RWPE1 (cell line): ENCODE results near the gene OBI1.

Experiments
- CTCF ChIA-PET: fragments of 350-600 bp; sonication (Branson Sonifier 250); formaldehyde crosslinking; extraction: SDS; loops from one replicate; lab custom pipeline; 2021; lab: Yijun Ruan, JAX
- POLR2A ChIA-PET: fragments of 400-600 bp; formaldehyde crosslinking; extraction: SDS; loops from one replicate; lab custom pipeline; 2020; ENCODE audit warnings: antibody characterized with exemption; ENCODE audit not compliant: low non-redundant PET; lab: Yijun Ruan, JAX
- DNase-seq: peaks from one replicate; pipeline ENCODE4 v3.0.0; 2012; ENCODE audit warnings: low spot score
- H3K27ac ChIP-seq: fragments of 450-650 bp; 2 replicates; pipeline ENCODE4 v1.5.1; 2017
- TF ChIP-seq, protein P1 (sequence below): fragments of 450-650 bp; conservative IDR thresholded peaks from 2 replicates; pipeline ENCODE4 v1.5.1; 2017; ENCODE audit warnings: low read depth, mild to moderate bottlenecking

The OBI1 gene

GRCh38 chr13:78680576-78681350 is 21.8 kb upstream of the OBI1 start:
- POLR2A ChIA-PET, result no interaction called here
- TF ChIP-seq, protein P1, sequence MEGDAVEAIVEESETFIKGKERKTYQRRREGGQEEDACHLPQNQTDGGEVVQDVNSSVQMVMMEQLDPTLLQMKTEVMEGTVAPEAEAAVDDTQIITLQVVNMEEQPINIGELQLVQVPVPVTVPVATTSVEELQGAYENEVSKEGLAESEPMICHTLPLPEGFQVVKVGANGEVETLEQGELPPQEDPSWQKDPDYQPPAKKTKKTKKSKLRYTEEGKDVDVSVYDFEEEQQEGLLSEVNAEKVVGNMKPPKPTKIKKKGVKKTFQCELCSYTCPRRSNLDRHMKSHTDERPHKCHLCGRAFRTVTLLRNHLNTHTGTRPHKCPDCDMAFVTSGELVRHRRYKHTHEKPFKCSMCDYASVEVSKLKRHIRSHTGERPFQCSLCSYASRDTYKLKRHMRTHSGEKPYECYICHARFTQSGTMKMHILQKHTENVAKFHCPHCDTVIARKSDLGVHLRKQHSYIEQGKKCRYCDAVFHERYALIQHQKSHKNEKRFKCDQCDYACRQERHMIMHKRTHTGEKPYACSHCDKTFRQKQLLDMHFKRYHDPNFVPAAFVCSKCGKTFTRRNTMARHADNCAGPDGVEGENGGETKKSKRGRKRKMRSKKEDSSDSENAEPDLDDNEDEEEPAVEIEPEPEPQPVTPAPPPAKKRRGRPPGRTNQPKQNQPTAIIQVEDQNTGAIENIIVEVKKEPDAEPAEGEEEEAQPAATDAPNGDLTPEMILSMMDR, result no peak
- H3K27ac ChIP-seq, result no peak overlapping the region
- CTCF ChIA-PET, result no interaction called here
- no peak for DNase-seq

GRCh38 chr13:78680115-78680561 is 21.2 kb upstream of the OBI1 start:
- H3K27ac ChIP-seq, result no peak overlapping the region
- ChIA-PET CTCF (no interaction called here), POLR2A (no interaction called here)
- TF ChIP-seq, protein P1, result no peak
- no peak for DNase-seq

GRCh38 chr13:78679329-78679728 is 20.4 kb upstream of the OBI1 start:
- no peak for DNase-seq
- ChIA-PET CTCF (no interaction called here), POLR2A (no interaction called here)
- no peak overlapping the region for H3K27ac ChIP-seq
- TF ChIP-seq, protein P1, result no peak

DNA sequence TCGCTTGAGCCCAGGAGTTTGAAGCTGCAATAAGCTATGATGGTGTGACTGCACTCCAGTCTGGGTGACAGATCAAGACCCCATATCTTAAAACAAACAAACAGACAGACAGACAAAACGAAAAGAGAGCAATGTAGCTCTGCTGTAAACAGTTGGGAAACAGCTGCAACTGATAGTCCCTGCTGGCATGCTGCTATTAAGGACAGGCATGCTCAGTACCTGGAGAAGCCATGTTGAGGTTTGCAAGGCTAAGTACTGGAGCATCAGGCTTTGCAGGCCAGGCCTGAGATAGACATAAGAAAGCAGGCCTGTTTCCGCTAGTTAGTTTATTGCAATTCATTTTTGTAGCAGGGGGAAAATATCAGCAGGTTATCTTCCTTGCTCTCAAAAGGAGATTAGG is 16.2 kb upstream of the OBI1 start:
- no peak overlapping the region for H3K27ac ChIP-seq
- no peak for DNase-seq
- TF ChIP-seq, protein P1, result no peak
- CTCF ChIA-PET, result no interaction called here
- POLR2A ChIA-PET, result no interaction called here

DNA sequence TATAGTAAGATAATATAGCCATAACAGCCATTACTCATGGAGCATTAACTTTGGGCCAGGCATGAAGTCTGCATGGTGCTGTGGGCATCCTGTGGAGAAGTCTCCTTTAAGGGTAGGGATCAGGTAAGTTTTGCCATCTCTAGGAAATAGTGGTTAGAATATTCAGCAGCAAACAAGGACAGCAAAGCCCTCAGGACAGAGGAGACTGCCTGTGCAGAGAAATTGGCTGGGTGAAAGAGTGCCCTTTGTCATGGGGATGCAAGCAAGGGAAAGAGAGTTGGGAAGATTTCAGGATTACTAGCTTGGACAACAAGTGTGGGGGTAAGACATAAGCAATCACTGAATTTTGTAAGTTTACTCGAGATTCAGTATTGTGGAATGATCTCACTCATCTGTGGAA is 15.7 kb upstream of the OBI1 start:
- TF ChIP-seq, protein P1, result no peak
- DNase-seq, result no peak
- H3K27ac ChIP-seq, result no peak overlapping the region
- ChIA-PET POLR2A (no interaction called here), CTCF (no interaction called here)

- DNase-seq, result no peak
- CTCF ChIA-PET, result interaction anchor here (0.6 kb wide), 1 partner anchor 65 kb away, joined by 3 read pairs; no protein-coding TSS in a partner anchor
- H3K27ac ChIP-seq, result no peak overlapping the region
- POLR2A ChIA-PET, result no interaction called here
- TF ChIP-seq, protein P1, result no peak
These were observed 3.5 kb upstream of the OBI1 start for GRCh38 chr13:78662467-78662866.
